Stomach (tissue), 4 donors: Measurements from ENCODE around the gene GPC6.

Source experiments
- EP300 ChIP-seq: sonication (generic); formaldehyde crosslinking; IDR thresholded peaks from one replicate; pipeline ENCODE4 v1.6.1; 2017; ENCODE audit warnings: antibody characterized with exemption
- POLR2A ChIP-seq, 4 donors: fragments of 450-650 bp; IDR thresholded peaks; one replicate each; pipeline ENCODE4 v1.6.1; 2016; ENCODE audit warnings: antibody characterized with exemption in 4 of 4, control low read depth in 2 of 4, mild to moderate bottlenecking in 1 of 4, moderate library complexity in 1 of 4
- POLR2AphosphoS5 ChIP-seq, 3 donors: sonication (generic); formaldehyde crosslinking; IDR thresholded peaks; one replicate each; pipeline ENCODE4 v1.6.1; 2016; ENCODE audit warnings: antibody characterized with exemption in 3 of 3
- TF ChIP-seq, protein P1 (sequence below), 7 experiments: fragments of 450-650 bp in 4 of 7; fragments of 200-600 bp in 3 of 7; sonication (generic) in 3 of 7; IDR thresholded peaks; one replicate each; pipeline ENCODE4 v1.5.1; 2016 to 2019; ENCODE audit warnings: antibody characterized with exemption in 7 of 7, control low read depth in 2 of 7, mild to moderate bottlenecking in 1 of 7

DNA sequence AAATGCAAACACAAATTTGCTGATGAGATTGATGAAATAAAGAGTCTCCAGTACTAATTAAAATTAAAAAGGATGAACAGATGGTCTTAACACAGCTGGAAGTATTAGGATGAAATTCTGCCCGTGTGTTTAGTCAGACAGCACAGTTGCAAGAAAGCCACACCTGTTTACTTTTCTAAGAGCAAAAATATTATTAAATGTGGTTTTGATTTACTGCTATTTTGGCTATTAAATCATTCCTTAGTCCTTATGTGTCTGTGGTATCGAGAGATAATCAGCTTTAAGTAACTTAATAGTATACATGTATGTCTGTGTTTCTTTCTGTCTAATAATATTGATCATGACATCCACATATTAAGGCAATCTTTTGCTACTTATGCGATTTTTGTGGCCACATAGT is 494.9 kb downstream of the GPC6 start:
- no peak for TF ChIP-seq POLR2AphosphoS5 (IDR thresholded peaks at IDR 0.05)
- TF ChIP-seq POLR2A (IDR thresholded peaks at IDR 0.05), result no peak
- TF ChIP-seq, protein P1, sequence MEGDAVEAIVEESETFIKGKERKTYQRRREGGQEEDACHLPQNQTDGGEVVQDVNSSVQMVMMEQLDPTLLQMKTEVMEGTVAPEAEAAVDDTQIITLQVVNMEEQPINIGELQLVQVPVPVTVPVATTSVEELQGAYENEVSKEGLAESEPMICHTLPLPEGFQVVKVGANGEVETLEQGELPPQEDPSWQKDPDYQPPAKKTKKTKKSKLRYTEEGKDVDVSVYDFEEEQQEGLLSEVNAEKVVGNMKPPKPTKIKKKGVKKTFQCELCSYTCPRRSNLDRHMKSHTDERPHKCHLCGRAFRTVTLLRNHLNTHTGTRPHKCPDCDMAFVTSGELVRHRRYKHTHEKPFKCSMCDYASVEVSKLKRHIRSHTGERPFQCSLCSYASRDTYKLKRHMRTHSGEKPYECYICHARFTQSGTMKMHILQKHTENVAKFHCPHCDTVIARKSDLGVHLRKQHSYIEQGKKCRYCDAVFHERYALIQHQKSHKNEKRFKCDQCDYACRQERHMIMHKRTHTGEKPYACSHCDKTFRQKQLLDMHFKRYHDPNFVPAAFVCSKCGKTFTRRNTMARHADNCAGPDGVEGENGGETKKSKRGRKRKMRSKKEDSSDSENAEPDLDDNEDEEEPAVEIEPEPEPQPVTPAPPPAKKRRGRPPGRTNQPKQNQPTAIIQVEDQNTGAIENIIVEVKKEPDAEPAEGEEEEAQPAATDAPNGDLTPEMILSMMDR (IDR thresholded peaks at IDR 0.05), result no peak
- TF ChIP-seq EP300, result no peak
